ENCODE results near the gene KLHL6. TPM values are rescaled to one million over a fixed set of nuclear protein-coding genes. Genes with fewer than 3 reads are reported as not detected.
A peak's percentile ranks its signal among the peaks of the same experiment; 100 is the strongest.

KLHL6 gene
- total RNA-seq, 1 donor from 2014 or later: 24.7 TPM

DNA sequence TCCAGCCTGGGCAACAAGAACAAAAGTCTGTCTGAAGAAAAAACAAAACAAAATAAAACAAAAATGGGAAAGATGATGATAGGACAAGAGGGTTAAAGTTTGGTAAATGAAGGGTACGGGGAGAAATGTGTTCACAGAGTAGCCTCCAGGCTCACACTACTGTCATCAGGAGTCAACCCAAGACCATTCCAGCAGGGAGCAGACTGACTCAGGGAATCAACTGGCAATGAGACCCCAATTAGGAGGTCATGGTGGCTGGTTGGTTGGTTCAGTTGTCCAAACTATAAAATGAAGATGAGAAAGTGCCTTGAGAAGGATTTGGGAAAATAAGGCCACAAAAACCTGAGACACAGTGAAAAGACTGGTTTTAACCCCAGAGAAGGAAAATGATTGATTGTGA is 51.8 kb downstream of the KLHL6 start:
- TF ChIP-seq, protein P1, sequence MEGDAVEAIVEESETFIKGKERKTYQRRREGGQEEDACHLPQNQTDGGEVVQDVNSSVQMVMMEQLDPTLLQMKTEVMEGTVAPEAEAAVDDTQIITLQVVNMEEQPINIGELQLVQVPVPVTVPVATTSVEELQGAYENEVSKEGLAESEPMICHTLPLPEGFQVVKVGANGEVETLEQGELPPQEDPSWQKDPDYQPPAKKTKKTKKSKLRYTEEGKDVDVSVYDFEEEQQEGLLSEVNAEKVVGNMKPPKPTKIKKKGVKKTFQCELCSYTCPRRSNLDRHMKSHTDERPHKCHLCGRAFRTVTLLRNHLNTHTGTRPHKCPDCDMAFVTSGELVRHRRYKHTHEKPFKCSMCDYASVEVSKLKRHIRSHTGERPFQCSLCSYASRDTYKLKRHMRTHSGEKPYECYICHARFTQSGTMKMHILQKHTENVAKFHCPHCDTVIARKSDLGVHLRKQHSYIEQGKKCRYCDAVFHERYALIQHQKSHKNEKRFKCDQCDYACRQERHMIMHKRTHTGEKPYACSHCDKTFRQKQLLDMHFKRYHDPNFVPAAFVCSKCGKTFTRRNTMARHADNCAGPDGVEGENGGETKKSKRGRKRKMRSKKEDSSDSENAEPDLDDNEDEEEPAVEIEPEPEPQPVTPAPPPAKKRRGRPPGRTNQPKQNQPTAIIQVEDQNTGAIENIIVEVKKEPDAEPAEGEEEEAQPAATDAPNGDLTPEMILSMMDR (IDR thresholded peaks at IDR 0.05): no peak
- H3K27ac ChIP-seq: no peak overlapping the region
- ATAC-seq (no peak), DNase-seq (no peak)
- peaks cover 4% of the 10 kb centered on the region for H3K9me3 ChIP-seq
- intact Hi-C loops (cut with DNase I): no loop called here
- no peaks in the 10 kb centered on the region for H3K27me3 ChIP-seq
- no peaks in the 10 kb centered on the region for H3K4me1 ChIP-seq
- H3K36me3 ChIP-seq: no peaks in the 10 kb centered on the region
- H3K4me3 ChIP-seq: no peak overlapping the region

DNA sequence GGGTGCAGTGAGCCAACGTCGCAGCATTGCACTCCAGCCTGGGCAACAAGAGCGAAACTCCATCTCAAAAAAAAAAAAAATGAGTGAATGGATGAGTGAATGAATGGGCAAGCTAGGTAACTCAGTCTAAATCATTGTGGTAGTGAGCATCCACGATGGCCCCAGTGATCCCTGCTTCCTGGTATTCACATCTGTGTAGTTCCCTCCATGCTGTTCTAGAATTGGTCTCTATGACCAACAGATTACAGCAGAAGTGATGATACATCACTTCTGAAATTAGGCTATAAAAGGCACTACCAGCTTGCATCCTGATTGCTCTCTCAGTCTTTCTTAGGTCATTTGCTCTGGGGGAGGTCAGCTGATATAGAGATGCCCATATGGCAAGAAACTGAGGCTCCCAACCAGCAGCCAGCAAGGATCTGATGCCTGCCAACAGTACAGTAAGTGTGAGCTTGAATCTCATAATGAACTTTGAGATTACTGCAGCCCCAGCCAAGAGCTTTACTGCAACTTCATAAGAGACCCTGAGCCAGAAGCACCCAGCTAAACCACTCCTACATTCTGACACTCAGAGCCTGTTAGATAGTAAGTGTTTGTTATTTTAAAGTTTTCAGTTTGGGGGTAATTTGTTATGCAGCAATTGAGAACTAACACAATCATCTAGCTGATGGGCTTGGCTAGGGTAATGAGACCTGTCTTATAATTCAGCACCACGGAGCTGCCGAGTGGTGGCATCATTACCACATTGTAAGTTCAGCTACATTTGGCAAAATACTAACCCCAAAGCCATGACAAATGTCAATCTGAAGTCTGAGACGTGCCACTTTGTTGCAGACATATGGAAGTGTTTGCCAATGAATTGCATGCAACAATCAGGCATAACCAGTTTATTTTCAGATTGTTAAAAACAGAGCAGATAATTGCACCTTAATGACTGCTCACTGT is 53.0 kb downstream of the KLHL6 start:
- Histone ChIP-seq H3K4me3 (no peak overlapping the region), H3K36me3 (no peaks in the 10 kb centered on the region), H3K27me3 (no peaks in the 10 kb centered on the region), H3K9me3 (peaks cover 4% of the 10 kb centered on the region), H3K27ac (no peak overlapping the region), H3K4me1 (no peaks in the 10 kb centered on the region)
- DNase-seq (no peak), ATAC-seq (peak; percentile 58)
- intact Hi-C loops (cut with DNase I): no loop called here
- TF ChIP-seq, protein P1 (IDR thresholded peaks at IDR 0.05): peak; percentile 29

DNA sequence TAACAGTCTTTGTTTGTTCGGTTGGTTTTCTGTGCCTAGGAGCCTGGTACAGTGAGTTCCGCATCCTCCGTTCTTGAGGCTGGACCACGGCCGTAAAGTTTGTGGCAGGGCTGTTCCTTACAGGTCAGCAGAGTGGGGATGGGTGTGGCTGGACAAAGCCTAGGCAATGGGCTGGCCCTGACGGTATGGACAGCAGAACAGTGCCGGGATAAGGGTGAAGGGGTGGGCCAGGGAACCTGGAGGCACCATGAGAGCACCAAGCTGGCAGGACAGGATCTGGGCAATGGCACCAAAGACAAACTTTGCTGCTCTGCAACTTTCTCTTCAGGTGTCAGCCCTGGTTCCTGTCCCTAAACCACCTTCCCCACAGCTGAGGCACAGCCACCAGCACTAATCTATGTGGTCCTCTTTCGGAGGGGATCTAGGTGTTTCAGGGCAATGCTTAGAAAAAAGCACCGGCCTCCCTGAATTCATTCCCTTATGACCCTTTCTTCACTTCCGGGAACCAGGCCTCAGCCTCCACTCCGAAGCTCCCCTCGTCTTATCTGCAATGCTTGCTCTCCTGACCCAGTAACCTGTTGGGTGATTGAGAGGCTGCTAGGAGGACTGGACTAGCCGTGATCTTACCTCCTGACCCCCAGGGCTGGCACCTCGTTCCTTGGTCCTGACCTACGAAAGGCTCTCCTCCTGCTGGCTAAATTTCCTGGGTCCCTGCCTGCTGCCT is 54.4 kb downstream of the KLHL6 start:
- Histone ChIP-seq H3K4me1 (no peaks in the 10 kb centered on the region), H3K27me3 (no peaks in the 10 kb centered on the region), H3K9me3 (peaks cover 4% of the 10 kb centered on the region), H3K4me3 (no peak overlapping the region), H3K27ac (no peak overlapping the region), H3K36me3 (no peaks in the 10 kb centered on the region)
- intact Hi-C loops (cut with DNase I): no loop called here
- DNase-seq: no peak
- ATAC-seq: no peak
- TF ChIP-seq, protein P1 (IDR thresholded peaks at IDR 0.05): no peak

DNA sequence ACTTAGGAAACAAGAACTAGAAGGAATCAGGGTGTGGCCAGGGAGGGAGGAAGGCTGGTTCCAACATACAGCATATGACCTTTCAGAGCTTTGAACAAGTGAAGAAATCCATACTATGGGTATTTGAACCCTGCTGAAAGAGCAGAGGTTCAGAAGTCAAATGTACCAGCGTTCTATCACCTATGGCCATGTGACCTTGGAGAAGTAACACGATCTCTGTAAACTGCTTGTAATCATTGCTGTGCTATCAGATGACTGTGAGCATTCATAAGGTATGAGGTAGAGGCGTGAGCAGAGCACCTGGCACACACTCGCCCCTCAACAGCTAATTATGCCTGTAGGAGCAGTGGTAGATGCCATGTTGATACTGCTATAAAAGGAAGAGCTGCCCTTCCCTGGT is 55.2 kb downstream of the KLHL6 start:
- H3K27ac ChIP-seq: no peak overlapping the region
- intact Hi-C loops (cut with DNase I): no loop called here
- no peaks in the 10 kb centered on the region for H3K9me3 ChIP-seq
- H3K4me1 ChIP-seq: no peaks in the 10 kb centered on the region
- no peak overlapping the region for H3K4me3 ChIP-seq
- no peaks in the 10 kb centered on the region for H3K36me3 ChIP-seq
- DNase-seq: no peak
- TF ChIP-seq, protein P1 (IDR thresholded peaks at IDR 0.05): no peak
- no peak for ATAC-seq
- H3K27me3 ChIP-seq: no peaks in the 10 kb centered on the region

DNA sequence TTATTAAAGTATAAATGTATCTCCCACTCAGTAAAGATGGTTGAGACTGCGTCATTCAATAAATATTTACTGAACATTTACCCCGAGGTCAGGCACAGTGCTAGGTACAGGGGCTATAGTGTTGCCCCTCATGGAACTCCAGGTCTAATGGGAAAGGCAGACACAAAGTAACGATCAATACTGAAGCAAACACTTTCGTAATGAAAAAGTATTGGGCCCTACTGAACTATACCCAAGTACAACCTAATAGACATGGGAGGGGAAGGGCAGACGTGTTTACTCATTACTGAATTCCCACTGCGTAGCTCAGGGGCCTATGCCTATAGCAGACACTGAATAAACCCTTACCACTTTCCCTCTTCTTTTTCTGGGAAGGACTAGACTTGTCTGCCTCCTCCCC is 56.9 kb downstream of the KLHL6 start:
- DNase-seq (no peak), ATAC-seq (no peak)
- H3K4me3 ChIP-seq: no peak overlapping the region
- peaks cover 4% of the 10 kb centered on the region for H3K36me3 ChIP-seq
- TF ChIP-seq, protein P1 (IDR thresholded peaks at IDR 0.05): no peak
- no peaks in the 10 kb centered on the region for H3K4me1 ChIP-seq
- H3K9me3 ChIP-seq: no peaks in the 10 kb centered on the region
- no peaks in the 10 kb centered on the region for H3K27me3 ChIP-seq
- H3K27ac ChIP-seq: no peak overlapping the region
- intact Hi-C loops (cut with DNase I): no loop called here
